Kasumi-1 (cell line): ENCODE measurements around the gene PSG2.
"Not testable (repeated sequence)": the region's sequence is repeated elsewhere in the genome, so short reads cannot be mapped to it uniquely, and the experiment has no call there.

Experiments used
- DNase-seq, 2 experiments: peaks; one replicate each; lab custom pipeline; 2025; lab: John Stamatoyannopoulos, UW

The PSG2 gene

GRCh38 chr19:43082601-43083000 is at the start of gene PSG2:
PSG2 (minus strand) TSS chr19:43082701; CDS start chr19:43082569, 132 bp downstream.
- not testable (repeated sequence) for DNase-seq

- not testable (repeated sequence) for DNase-seq
Observed at GRCh38 chr19:43131281-43131842, 48.9 kb upstream of the PSG2 start.

GRCh38 chr19:43129197-43129596 is 46.7 kb upstream of the PSG2 start:
- DNase-seq, result not testable (repeated sequence)

- DNase-seq, result not testable (repeated sequence)
Observed at GRCh38 chr19:43127336-43127735, 44.8 kb upstream of the PSG2 start.

- DNase-seq, result no peak
Observed at GRCh38 chr19:43126720-43127119, 44.2 kb upstream of the PSG2 start.

GRCh38 chr19:43124360-43124759 is 41.9 kb upstream of the PSG2 start:
- DNase-seq, result no peak

GRCh38 chr19:43120433-43121026 is 38.0 kb upstream of the PSG2 start:
- DNase-seq, result not testable (repeated sequence)

GRCh38 chr19:43119526-43119925 is 37.0 kb upstream of the PSG2 start:
- DNase-seq, result not testable (repeated sequence)

GRCh38 chr19:43116421-43116820 is 33.9 kb upstream of the PSG2 start:
- not testable (repeated sequence) for DNase-seq

- DNase-seq, result not testable (repeated sequence)
Observed at GRCh38 chr19:43115548-43115947, 33.0 kb upstream of the PSG2 start.

- DNase-seq, result not testable (repeated sequence)
Observed at GRCh38 chr19:43115064-43115463, 32.6 kb upstream of the PSG2 start.

GRCh38 chr19:43114626-43115025 is 32.1 kb upstream of the PSG2 start:
- DNase-seq, result not testable (repeated sequence)

GRCh38 chr19:43107401-43107800 is 24.9 kb upstream of the PSG2 start:
- DNase-seq, result not testable (repeated sequence)

- no peak for DNase-seq
Observed at GRCh38 chr19:43105496-43105895, 23.0 kb upstream of the PSG2 start.

GRCh38 chr19:43104215-43104850 is 21.8 kb upstream of the PSG2 start:
- peak; percentile 5 to 11 for DNase-seq

- no peak for DNase-seq
Observed at GRCh38 chr19:43101950-43102349, 19.4 kb upstream of the PSG2 start.

- DNase-seq, result not testable (repeated sequence)
Observed at GRCh38 chr19:43098416-43098815, 15.9 kb upstream of the PSG2 start.

- DNase-seq, result peak in 1 of 2 experiments; percentile 2
Observed at GRCh38 chr19:43087702-43088340, 5.3 kb upstream of the PSG2 start.

GRCh38 chr19:43085796-43086530 is 3.5 kb upstream of the PSG2 start:
- not testable (repeated sequence) for DNase-seq

- not testable (repeated sequence) for DNase-seq
Observed at GRCh38 chr19:43084196-43084832, 1.8 kb upstream of the PSG2 start.

- not testable (repeated sequence) for DNase-seq
Observed at GRCh38 chr19:43083721-43084120, 1.2 kb upstream of the PSG2 start.

- no peak for DNase-seq
Observed at GRCh38 chr19:43078311-43078710, 4.2 kb downstream of the PSG2 start.
